ENCODE results near the gene AGPAT2.

DNA sequence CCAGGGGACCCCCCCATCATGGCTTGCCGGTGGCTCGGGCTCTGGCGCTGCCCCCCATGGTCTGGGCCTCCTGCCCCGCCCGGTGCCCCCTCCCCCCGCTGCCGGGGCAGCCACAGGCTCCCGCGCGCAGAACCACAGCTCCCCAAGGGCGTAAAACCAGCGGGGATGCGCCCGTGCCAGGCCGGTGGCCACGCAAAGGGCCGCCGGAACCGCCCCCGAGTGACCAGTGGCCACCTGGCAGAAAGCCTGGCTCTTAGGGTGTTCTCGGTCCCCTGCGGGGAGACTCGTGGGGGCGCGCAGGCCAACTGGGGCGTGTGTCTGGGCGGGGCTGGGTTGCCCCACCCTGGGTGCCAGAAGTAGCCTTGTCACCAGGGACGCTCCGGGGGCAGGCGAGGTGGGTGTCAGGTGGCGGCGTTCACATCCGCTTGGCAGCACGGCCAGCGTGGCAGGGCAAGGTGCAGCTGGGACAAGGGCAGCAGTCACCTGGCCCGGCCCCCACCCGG is 515 bp upstream of the AGPAT2 start:
- TF ChIP-seq, protein P1, sequence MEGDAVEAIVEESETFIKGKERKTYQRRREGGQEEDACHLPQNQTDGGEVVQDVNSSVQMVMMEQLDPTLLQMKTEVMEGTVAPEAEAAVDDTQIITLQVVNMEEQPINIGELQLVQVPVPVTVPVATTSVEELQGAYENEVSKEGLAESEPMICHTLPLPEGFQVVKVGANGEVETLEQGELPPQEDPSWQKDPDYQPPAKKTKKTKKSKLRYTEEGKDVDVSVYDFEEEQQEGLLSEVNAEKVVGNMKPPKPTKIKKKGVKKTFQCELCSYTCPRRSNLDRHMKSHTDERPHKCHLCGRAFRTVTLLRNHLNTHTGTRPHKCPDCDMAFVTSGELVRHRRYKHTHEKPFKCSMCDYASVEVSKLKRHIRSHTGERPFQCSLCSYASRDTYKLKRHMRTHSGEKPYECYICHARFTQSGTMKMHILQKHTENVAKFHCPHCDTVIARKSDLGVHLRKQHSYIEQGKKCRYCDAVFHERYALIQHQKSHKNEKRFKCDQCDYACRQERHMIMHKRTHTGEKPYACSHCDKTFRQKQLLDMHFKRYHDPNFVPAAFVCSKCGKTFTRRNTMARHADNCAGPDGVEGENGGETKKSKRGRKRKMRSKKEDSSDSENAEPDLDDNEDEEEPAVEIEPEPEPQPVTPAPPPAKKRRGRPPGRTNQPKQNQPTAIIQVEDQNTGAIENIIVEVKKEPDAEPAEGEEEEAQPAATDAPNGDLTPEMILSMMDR (IDR thresholded peaks at IDR 0.05), result no peak
- no peak for TF ChIP-seq POLR2A (IDR thresholded peaks at IDR 0.05)

Measured in gastroesophageal sphincter (tissue), 3 donors.